Measurements from ENCODE around the gene STAG3. TPM values are rescaled to one million over a fixed set of nuclear protein-coding genes. Genes with fewer than 3 reads are reported as not detected.

The STAG3 gene
- total RNA-seq, 3 donors from 2014 or later: 2.4 to 6.4 (median 2.8) TPM

- ATAC-seq: no peak
- Histone ChIP-seq H3K4me1 (ENCODE audit: low read depth) (peaks cover 39% of the 10 kb centered on the region), H3K4me3 (no peak overlapping the region), H3K36me3 (ENCODE audit: low read depth) (peaks cover 4% of the 10 kb centered on the region), H3K9me3 (no peaks in the 10 kb centered on the region)
- intact Hi-C loops (cut with DNase I, micrococcal nuclease): no loop called here
- no peak for DNase-seq
- no peak for TF ChIP-seq CTCF (IDR thresholded peaks at IDR 0.05)
Observed at GRCh38 chr7:100148225-100148558, 29.5 kb upstream of the STAG3 start.

DNA sequence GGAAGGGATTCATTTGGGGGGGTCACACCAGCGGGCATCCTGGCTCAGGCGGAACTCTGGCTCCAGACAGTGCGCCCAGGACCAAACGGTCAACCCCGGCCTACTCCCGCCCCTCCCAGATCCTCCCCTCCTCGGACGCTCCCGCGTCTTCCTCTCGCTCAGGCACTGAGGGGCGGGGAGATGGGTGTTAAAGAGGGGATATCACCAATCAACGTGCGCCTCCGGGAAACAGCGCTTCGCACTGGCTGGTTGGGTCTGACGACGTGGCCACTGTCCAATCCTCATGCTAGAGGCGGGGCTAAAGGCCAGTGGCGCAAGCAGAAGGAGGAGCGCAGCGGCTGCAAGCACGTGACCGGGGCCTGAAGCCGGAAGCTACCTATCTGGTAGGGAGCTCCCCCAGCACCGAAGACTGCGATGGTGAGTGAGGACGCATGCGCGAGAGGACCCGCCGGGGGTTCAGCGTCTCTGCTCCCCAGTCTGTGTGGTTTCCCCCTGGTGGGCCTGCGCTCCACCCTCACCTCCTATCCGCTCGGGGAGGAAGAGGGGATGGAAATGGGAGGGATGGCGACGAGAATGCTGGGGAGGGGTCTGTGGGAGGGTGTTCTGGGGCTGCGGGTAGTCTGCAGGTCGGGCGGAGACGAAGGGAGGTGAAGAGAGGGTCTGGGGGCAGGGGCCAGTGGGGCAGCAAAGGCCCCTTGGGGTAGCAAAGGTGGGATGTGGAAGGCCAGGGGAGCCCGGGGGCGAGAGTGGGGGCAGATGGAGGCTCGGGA, 29.0 kb upstream of the STAG3 start, which contains the start of gene LAMTOR4:
Gene LAMTOR4 (plus strand): TSS at position 360 of the 770 bp plus-strand sequence. CDS start 55 bp downstream, at position 415.
- peak; percentile 94 for ATAC-seq
- peaks cover 45% of the 10 kb centered on the region for H3K4me1 ChIP-seq (ENCODE audit: low read depth)
- H3K4me3 ChIP-seq: peak within 1 kb of the TSS; percentile 83
- intact Hi-C loops (cut with DNase I, micrococcal nuclease): no loop called here
- TF ChIP-seq CTCF (IDR thresholded peaks at IDR 0.05): no peak
- H3K9me3 ChIP-seq: no peaks in the 10 kb centered on the region
- peaks cover 4% of the 10 kb centered on the region for H3K36me3 ChIP-seq (ENCODE audit: low read depth)
- DNase-seq: peak; percentile 98 to 100 (median 99)

GRCh38 chr7:100152404-100152803, 25.3 kb upstream of the STAG3 start:
- Histone ChIP-seq H3K36me3 (ENCODE audit: low read depth) (peaks cover 4% of the 10 kb centered on the region), H3K4me1 (ENCODE audit: low read depth) (peaks cover 81% of the 10 kb centered on the region)
- no peak for ATAC-seq

GRCh38 chr7:100152937-100153666, 24.6 kb upstream of the STAG3 start:
- no peak overlapping the region for H3K4me3 ChIP-seq
- intact Hi-C loops (cut with DNase I, micrococcal nuclease): no loop called here
- ATAC-seq (no peak), DNase-seq (peak in 1 of 3 donors; percentile 58)
- H3K4me1 ChIP-seq (ENCODE audit: low read depth): peaks cover 85% of the 10 kb centered on the region
- TF ChIP-seq CTCF (IDR thresholded peaks at IDR 0.05): no peak
- H3K9me3 ChIP-seq: no peaks in the 10 kb centered on the region
- peaks cover 4% of the 10 kb centered on the region for H3K36me3 ChIP-seq (ENCODE audit: low read depth)

More at GRCh38 chr7:100152404-100152803, 25.3 kb upstream of the STAG3 start:
- no peak for DNase-seq
- no peaks in the 10 kb centered on the region for H3K9me3 ChIP-seq
- H3K4me3 ChIP-seq: no peak overlapping the region
- intact Hi-C loops (cut with DNase I, micrococcal nuclease): no loop called here
- TF ChIP-seq CTCF (IDR thresholded peaks at IDR 0.05): no peak

- Histone ChIP-seq H3K9me3 (no peaks in the 10 kb centered on the region), H3K4me1 (ENCODE audit: low read depth) (peaks cover 80% of the 10 kb centered on the region)
Observed at GRCh38 chr7:100153708-100154535, 23.8 kb upstream of the STAG3 start.

More at GRCh38 chr7:100153708-100154535, 23.8 kb upstream of the STAG3 start:
- DNase-seq (peak; percentile 81 to 85 (median 81)), ATAC-seq (peak; percentile 70)
- intact Hi-C loops (cut with DNase I, micrococcal nuclease): no loop called here
- no peak overlapping the region for H3K4me3 ChIP-seq
- H3K36me3 ChIP-seq (ENCODE audit: low read depth): no peaks in the 10 kb centered on the region
- TF ChIP-seq CTCF (IDR thresholded peaks at IDR 0.05): no peak

Data from mucosa of descending colon (tissue), 3 donors.